Dermis microvascular lymphatic vessel endothelial cell (primary cell): ENCODE data around the gene TREM2. TPM values are rescaled to one million over a fixed set of nuclear protein-coding genes. Genes with fewer than 3 reads are reported as not detected.
A peak's percentile ranks its signal among the peaks of the same experiment; 100 is the strongest.
"Not testable (repeated sequence)": the region's sequence is repeated elsewhere in the genome, so short reads cannot be mapped to it uniquely, and the experiment has no call there.

Source experiments
- DNase-seq, 2 donors: peaks; one replicate each; pipeline versions ENCODE4 v3.0.0 to v3.0.0-alpha.2; 2010; ENCODE audit warnings: low read depth in 2 of 2
- total RNA-seq: library from RNA; depleted of rRNA; stranded (reverse); fragments of >200 nt; gene quantifications from 2 replicates; pipeline ENCODE4 v1.2.1, GENCODE V29; 2014

Gene TREM2
- not detected in 2 replicates for total RNA-seq

GRCh38 chr6:41162687-41163418 lies at the start of gene TREM2:
Gene TREM2, minus strand, starts transcription at chr6:41163116. Its CDS starts 34 bp downstream, at chr6:41163082.
- DNase-seq: no peak

- no peak for DNase-seq
Observed at GRCh38 chr6:41209547-41210320, 46.8 kb upstream of the TREM2 start.

GRCh38 chr6:41208439-41209106 lies 45.7 kb upstream of the TREM2 start:
- DNase-seq: no peak

DNA sequence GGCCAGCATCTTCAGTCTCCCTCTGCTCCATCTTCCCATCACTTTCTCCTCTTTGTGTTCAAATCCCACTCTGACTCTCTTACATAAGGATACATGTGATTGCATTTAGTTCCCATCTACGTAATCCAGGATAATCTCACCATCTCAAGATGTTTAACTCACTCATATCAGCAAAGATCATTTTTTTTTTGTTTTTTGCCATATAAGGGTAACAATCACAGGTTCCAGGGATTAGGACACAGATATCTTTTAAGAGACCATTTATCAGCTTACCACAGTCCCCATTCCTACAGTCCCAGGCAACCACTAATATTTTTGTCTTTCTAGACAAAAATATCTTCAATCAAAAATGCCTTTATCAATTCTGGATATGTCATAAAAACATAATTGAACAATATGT lies 41.2 kb upstream of the TREM2 start:
- no peak for DNase-seq

- DNase-seq: no peak
Observed at GRCh38 chr6:41201764-41202173, 38.9 kb upstream of the TREM2 start.

GRCh38 chr6:41200901-41201763 lies 38.2 kb upstream of the TREM2 start, which contains the start of gene TREML2:
Gene TREML2, minus strand, starts transcription at chr6:41201149. Its CDS starts 141 bp downstream, at chr6:41201008.
- DNase-seq: no peak

DNA sequence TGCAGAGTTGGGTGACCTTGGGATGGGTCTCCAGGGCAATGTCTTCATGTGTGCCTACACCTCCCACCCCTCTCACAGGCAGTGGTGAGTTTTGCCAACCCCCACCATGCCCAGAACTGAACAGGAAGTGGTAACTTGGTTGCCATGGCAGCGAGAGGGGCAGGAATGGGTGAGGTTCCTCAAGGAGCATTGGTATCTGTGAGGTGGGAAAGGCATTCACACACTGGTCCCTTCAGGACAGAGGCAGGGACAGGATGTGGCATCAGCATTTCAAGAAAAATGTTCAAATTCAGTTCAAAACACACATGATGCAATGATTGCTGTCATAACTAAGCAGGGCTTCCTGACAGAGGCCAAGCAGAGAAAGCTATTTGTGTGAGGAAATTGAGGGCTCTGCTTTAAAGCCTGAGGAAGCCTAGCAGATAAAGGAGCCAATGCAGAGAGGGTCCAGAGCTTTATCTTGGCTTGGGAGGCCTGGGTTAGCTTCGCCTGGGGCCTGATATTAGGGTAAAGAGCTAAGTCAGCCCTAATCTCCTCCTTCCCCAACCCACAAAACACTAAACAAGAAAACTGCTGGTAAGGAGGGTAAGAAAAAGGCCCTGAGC lies 37.5 kb upstream of the TREM2 start:
- no peak for DNase-seq

DNA sequence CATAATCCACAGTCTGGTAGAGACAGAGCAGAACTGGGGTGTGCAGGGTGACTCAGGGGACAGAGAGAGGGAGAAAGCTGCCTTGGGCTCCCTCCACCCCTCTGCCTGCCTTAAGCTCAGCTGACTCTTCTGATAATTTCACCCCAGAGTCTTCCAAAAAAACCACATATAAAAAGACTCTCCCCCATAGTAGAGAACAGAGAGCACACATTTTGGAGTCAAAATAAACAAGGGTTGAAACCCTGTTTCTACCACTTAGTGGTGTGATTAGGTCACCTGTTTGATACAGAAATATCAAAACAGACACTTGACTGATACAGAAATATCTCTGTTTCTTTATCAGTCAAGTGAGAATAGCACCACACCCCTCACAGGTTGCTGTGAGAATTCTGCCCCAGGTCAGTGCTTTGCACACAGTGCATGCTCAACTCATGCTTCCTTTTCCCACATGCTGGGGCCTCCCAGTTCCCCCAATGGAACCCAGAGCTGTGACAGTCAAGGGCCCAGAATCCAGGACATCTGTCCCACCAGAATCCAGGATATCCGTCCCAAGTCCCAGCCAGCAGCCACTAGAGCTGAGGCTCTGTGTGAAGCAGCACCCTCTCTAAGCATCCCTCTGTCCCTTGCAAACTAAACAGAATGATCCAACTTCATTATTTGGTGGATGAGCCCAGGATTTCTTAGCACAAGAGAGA lies 36.8 kb upstream of the TREM2 start:
- no peak for DNase-seq

GRCh38 chr6:41197234-41197633 lies 34.3 kb upstream of the TREM2 start:
- no peak for DNase-seq

- no peak for DNase-seq
Observed at GRCh38 chr6:41194386-41194785, 31.5 kb upstream of the TREM2 start.

- DNase-seq: no peak
Observed at GRCh38 chr6:41193884-41194283, 31.0 kb upstream of the TREM2 start.

GRCh38 chr6:41193171-41193734 lies 30.3 kb upstream of the TREM2 start:
- no peak for DNase-seq

- DNase-seq: peak; percentile 6 to 33
Observed at GRCh38 chr6:41191569-41191968, 28.7 kb upstream of the TREM2 start.

- DNase-seq: no peak
Observed at GRCh38 chr6:41190791-41191190, 27.9 kb upstream of the TREM2 start.

GRCh38 chr6:41189967-41190366 lies 27.1 kb upstream of the TREM2 start:
- DNase-seq: no peak

GRCh38 chr6:41189046-41189445 lies 26.1 kb upstream of the TREM2 start:
- not testable (repeated sequence) for DNase-seq

- DNase-seq: no peak
Observed at GRCh38 chr6:41187924-41188886, 25.3 kb upstream of the TREM2 start.

DNA sequence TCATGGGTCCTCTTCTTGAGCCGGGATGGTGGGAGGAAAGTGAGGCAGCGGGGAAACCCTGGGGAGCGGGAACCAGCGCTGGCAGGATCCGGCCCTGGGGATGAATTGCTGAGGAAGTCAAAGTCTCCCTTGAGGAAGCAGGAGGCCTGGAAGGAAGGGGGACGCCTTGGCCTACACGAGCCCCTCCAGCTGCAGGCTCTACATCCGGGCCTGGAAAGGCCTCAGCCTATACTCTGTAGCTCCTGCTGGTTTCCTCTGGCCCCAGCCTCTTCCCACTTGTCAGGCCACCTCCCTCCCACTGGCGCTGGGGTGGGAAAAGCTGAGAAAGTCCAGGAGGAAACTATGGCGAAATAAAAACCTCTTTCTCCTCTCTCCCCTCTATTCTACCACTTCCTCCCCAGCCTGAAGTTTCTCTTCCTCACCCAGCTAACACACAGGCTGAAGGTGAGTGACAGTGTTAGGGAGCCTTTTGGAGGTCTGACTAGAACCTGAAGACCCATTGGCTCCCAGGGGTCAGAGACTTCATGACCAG lies 23.2 kb upstream of the TREM2 start:
- DNase-seq: no peak
